PC-3 (cell line): ENCODE measurements around the gene KCP. TPM values are rescaled to one million over a fixed set of nuclear protein-coding genes. Genes with fewer than 3 reads are reported as not detected.

ENCODE experiments used
- ATAC-seq: fragments of 200-7000 bp; cut with Tn5 transposase; 2 replicates; pipeline ENCODE4 v1.9.1; 2020; ENCODE audit warnings: mild to moderate bottlenecking, moderate library complexity
- BruUV-seq: library from RNA; stranded (reverse); fragments of 400-500 nt; replicated peaks from 2 replicates; lab custom pipeline; 2021; lab: Mats Ljungman, UMichigan
- CTCF ChIA-PET: fragments of 300-600 bp; sonication (Branson Sonifier 250); formaldehyde crosslinking; loops from one replicate; lab custom pipeline; 2022; ENCODE audit warnings: antibody characterized with exemption; lab: Charles Lee
- POLR2A ChIA-PET: fragments of 300-600 bp; sonication (Branson Sonifier 250); formaldehyde crosslinking; loops from one replicate; lab custom pipeline; 2022; ENCODE audit warnings: antibody characterized with exemption; ENCODE audit not compliant: unreplicated experiment; lab: Charles Lee
- DNase-seq: peaks from one replicate; pipeline ENCODE4 v3.0.0-alpha.2; 2015
- H2AFZ ChIP-seq: fragments of 300-600 bp; sonication (generic); 2 replicates; pipeline ENCODE4 v1.6.0; 2016; ENCODE audit warnings: antibody characterized with exemption, low read length
- H3F3A ChIP-seq: fragments of 300-600 bp; sonication (generic); one replicate; pipeline ENCODE4 v1.6.0; 2017; ENCODE audit warnings: antibody characterized with exemption, low read length, control low read depth, mild to moderate bottlenecking; ENCODE audit not compliant: unreplicated experiment
- H3K27ac ChIP-seq: fragments of 300-600 bp; sonication (generic); 2 replicates; pipeline ENCODE4 v1.5.1; 2016; ENCODE audit warnings: mild to moderate bottlenecking, low read length
- H3K27me3 ChIP-seq: fragments of 300-600 bp; sonication (generic); 2 replicates; pipeline ENCODE4 v1.6.1; 2016; ENCODE audit warnings: low read length, mixed read lengths
- H3K36me3 ChIP-seq: fragments of 300-600 bp; sonication (generic); 2 replicates; pipeline ENCODE4 v1.6.1; 2016; ENCODE audit warnings: low read depth, mixed run types, low read length, mixed read lengths
- H3K4me1 ChIP-seq: fragments of 300-600 bp; sonication (generic); 2 replicates; pipeline ENCODE4 v1.5.1; 2016; ENCODE audit warnings: low read length; ENCODE audit not compliant: insufficient read depth
- H3K4me2 ChIP-seq: fragments of 300-600 bp; sonication (generic); 2 replicates; pipeline ENCODE4 v1.6.0; 2016; ENCODE audit warnings: low read length
- H3K4me3 ChIP-seq: fragments of 300-600 bp; sonication (generic); 2 replicates; pipeline ENCODE4 v1.5.1; 2016; ENCODE audit warnings: mild to moderate bottlenecking, low read length, mixed read lengths
- H3K79me2 ChIP-seq: fragments of 300-600 bp; sonication (generic); 2 replicates; pipeline ENCODE4 v1.6.1; 2017; ENCODE audit warnings: low read length, mixed read lengths
- H3K9ac ChIP-seq: fragments of 300-600 bp; sonication (generic); 2 replicates; pipeline ENCODE4 v1.6.0; 2016; ENCODE audit warnings: mild to moderate bottlenecking, low read length
- H3K9me2 ChIP-seq: fragments of 300-600 bp; sonication (generic); replicated peaks from 2 replicates; pipeline ENCODE4 v1.6.1; 2016; ENCODE audit warnings: mixed run types, low read length, mixed read lengths
- H3K9me3 ChIP-seq: fragments of 300-600 bp; sonication (generic); 2 replicates; pipeline ENCODE4 v1.6.1; 2016; ENCODE audit warnings: low read length, mixed read lengths
- H4K20me1 ChIP-seq: fragments of 300-600 bp; sonication (generic); 2 replicates; pipeline ENCODE4 v1.6.1; 2016; ENCODE audit warnings: low read length, mixed read lengths
- CTCF ChIP-seq: fragments of 300-600 bp; sonication (generic); conservative IDR thresholded peaks from 2 replicates; pipeline ENCODE4 v1.5.1; 2017; ENCODE audit warnings: antibody characterized with exemption, low read depth, mild to moderate bottlenecking, low read length
- EZH2 ChIP-seq: fragments of 300-600 bp; sonication (generic); IDR thresholded peaks from one replicate; pipeline ENCODE4 v1.6.1; 2017; ENCODE audit warnings: antibody characterized with exemption, mild to moderate bottlenecking, low read length; ENCODE audit not compliant: unreplicated experiment
- EZH2phosphoT487 ChIP-seq: fragments of 300-600 bp; sonication (generic); IDR thresholded peaks from 2 replicates; pipeline ENCODE4 v1.6.1; 2018; ENCODE audit warnings: mild to moderate bottlenecking, antibody characterized with exemption, low read length, borderline replicate concordance
- intact Hi-C: fragments of 100-400 bp; cut with micrococcal nuclease; formaldehyde crosslinking; loops from 2 replicates; pipeline ENCODE4 v1.9.0; 2023
- total RNA-seq: library from RNA; depleted of rRNA; stranded (reverse); fragments of >200 nt; gene quantifications from 2 replicates; pipeline ENCODE4 v1.2.3, GENCODE V29; 2014

The KCP gene
- total RNA-seq, 1 experiment from 2014 or later, result 3.2 TPM

- ChIA-PET CTCF (no interaction called here), POLR2A (no interaction called here)
- no peaks in the 10 kb centered on the region for H3K9me2 ChIP-seq
- no peaks in the 10 kb centered on the region for H3K9me3 ChIP-seq
- H3K27me3 ChIP-seq, result no peaks in the 10 kb centered on the region
- no peaks in the 10 kb centered on the region for H4K20me1 ChIP-seq
- no peak overlapping the region for H3K27ac ChIP-seq
- no peak overlapping the region for H3K9ac ChIP-seq
- TF ChIP-seq EZH2phosphoT487 (no peak), CTCF (no peak), EZH2 (no peak)
- no peaks in the 10 kb centered on the region for H3K4me1 ChIP-seq
- no peak for DNase-seq
- no peak for ATAC-seq
- no peak overlapping the region for H2AFZ ChIP-seq
- no peak overlapping the region for H3K4me2 ChIP-seq
- peaks cover 18% of the 10 kb centered on the region for H3K36me3 ChIP-seq
- intact Hi-C loops, result no loop called here
- no peak overlapping the region for H3K4me3 ChIP-seq
- BruUV-seq, result TSS peak; percentile 36
- no peaks in the 10 kb centered on the region for H3F3A ChIP-seq
- H3K79me2 ChIP-seq, result no peaks in the 10 kb centered on the region
Measured at GRCh38 chr7:128843938-128844621, 66.4 kb downstream of the KCP start.

DNA sequence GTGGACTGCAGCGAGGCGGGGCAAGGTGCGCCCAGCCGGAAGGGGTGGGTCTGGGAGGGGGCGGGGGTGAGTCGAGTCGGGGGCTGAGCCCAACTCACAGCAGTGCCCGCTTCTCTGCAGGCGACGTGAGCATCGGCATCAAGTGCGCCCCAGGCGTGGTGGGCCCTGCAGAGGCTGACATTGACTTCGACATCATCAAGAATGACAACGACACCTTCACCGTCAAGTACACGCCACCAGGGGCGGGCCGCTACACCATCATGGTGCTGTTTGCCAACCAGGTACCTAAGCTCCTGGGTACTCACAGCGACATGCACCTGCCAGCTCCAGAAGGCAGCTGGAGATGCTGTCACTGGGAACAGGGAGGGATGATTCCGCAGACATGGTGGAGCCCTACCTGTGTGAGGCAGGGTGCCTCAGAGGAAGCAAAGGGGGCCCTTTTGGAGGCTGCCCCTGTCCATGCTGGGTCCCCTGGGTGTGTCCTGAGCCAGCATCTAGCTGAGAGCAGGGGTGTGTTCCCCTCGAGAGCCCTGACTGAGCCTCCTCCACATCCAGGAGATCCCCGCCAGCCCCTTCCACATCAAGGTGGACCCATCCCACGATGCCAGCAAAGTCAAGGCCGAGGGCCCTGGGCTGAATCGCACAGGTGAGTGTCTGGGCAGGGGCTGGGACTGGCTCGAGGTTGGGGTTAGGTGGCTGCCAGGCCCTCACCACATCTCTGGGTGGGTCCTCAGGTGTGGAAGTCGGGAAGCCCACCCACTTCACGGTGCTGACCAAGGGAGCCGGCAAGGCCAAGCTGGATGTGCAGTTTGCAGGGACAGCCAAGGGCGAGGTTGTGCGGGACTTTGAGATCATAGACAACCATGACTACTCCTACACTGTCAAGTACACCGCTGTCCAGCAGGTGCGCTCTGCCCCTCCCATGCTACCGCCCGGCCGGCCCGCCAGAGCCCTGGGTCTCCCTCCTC lies 67.6 kb downstream of the KCP start:
- no peak overlapping the region for H3K9ac ChIP-seq
- no peak overlapping the region for H3K27ac ChIP-seq
- H3K4me1 ChIP-seq, result no peaks in the 10 kb centered on the region
- H3K27me3 ChIP-seq, result no peaks in the 10 kb centered on the region
- no peaks in the 10 kb centered on the region for H3F3A ChIP-seq
- TF ChIP-seq CTCF (no peak), EZH2 (no peak), EZH2phosphoT487 (no peak)
- H4K20me1 ChIP-seq, result no peaks in the 10 kb centered on the region
- H3K9me3 ChIP-seq, result no peaks in the 10 kb centered on the region
- H3K4me2 ChIP-seq, result no peak overlapping the region
- DNase-seq (no peak), ATAC-seq (no peak)
- no TSS peak for BruUV-seq
- H3K4me3 ChIP-seq, result no peak overlapping the region
- POLR2A ChIA-PET, result no interaction called here
- CTCF ChIA-PET, result no interaction called here
- H3K9me2 ChIP-seq, result no peaks in the 10 kb centered on the region
- intact Hi-C loops, result no loop called here
- H3K79me2 ChIP-seq, result no peaks in the 10 kb centered on the region
- H3K36me3 ChIP-seq, result peaks cover 23% of the 10 kb centered on the region
- H2AFZ ChIP-seq, result no peak overlapping the region
